Stimulated activated CD4-positive, alpha-beta T cell treated with anti-CD3 and anti-CD28 coated beads, TNF-alpha, amount 100 ng/mL, for 1 hour (primary cell): ENCODE measurements around the gene PDSS2.
"Not testable (repeated sequence)": the region's sequence is repeated elsewhere in the genome, so short reads cannot be mapped to it uniquely, and the experiment has no call there.

Experiments used
- DNase-seq, 3 donors: peaks; one replicate each; pipeline ENCODE4 v3.0.0-alpha.2; 2020; ENCODE audit warnings: low read depth in 3 of 3, low spot score in 1 of 3

PDSS2 gene

DNA sequence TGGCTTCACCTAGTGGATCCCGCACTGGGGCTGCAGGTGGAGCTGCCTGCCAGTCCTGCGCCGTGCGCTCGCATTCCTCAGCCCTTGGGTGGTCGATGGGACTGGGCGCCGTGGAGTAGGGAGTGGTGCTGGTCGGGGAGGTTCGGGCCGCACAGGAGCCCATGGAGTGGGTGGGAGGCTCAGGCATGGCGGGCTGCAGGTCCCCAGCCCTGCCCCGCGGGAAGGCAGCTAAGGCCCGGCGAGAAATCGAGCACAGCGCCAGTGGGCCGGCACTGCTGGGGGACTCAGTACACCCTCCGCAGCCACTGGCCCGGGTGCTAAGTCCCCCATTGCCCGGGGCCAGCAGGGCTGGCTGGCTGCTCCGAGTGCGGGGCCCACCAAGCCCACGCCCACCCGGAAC lies 95.2 kb downstream of the PDSS2 start:
- not testable (repeated sequence) for DNase-seq

DNA sequence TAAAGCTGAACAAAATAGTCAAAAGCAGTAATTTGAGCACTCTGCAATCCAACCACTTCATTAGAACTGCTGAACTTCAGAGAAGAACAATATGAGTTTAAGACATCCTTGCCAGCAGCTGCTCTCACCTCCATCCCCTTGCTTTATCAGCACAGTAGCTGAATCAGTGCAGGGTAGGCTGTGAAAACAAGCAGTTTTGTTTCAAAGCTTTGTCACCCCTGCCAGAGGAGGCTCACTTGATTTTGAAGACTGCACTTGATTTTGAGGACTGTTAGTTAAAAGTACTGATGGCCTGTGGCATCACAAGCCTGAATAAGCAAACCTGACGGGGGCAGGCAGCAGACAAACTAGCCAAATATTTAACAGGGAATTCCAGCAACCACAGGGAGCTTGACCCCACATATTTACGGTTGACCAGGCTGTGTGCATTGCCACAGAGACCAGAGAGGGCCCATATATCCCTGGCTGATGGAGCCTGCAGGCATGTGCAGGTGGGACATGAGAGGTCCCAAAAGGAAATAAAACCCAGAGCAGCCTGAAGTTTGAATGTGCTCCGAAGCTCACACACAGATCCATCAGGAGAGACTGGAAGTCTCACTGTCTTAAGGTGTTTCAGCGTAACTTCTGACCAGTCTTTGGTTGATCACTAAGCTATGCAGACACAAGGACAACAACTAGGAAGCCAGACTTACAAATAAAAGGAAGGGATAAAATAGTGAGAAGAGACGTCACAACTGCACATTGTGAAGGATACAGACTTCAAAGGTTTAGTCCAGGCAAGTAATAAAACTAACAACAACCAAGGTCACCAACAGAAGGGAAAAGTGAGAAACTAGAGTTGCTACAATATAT lies 97.4 kb downstream of the PDSS2 start:
- no peak for DNase-seq

DNA sequence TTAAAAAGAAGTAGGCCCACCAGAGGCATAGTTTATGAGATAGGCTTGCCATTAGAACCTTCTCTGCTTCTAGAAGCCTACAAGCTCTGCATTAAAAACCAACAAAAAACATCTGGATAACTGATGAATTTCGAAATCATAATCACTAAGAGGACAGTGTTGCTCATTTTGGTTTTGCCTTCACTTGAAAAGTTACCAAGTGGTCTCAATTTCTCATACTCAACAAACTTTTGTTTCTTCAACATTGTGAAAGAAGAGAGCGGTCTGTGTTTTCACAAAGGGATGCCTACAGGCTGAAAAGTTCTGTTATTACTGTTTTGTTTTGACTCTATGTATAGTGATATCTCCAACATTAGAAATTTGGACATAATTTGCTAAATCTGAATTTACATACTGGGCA lies 98.9 kb downstream of the PDSS2 start:
- DNase-seq = no peak

DNA sequence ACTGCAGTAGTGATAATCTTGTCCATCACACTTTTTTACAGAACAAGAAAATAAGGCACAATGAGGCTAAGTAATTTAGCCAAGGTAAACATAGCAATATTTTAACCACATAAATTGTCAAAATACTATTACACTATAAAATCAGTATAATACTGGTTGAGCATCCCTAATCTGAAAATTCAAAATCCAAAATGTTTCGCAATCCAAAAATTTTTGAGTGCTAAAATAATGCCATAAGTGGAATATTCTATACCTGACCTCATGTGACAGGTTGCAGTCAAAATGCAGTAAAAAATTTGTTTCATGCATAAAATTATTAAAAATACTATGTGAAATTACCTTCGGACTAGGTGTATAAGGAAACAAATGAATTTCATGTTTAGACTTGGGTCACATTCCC lies 101.5 kb downstream of the PDSS2 start:
- DNase-seq = no peak

DNA sequence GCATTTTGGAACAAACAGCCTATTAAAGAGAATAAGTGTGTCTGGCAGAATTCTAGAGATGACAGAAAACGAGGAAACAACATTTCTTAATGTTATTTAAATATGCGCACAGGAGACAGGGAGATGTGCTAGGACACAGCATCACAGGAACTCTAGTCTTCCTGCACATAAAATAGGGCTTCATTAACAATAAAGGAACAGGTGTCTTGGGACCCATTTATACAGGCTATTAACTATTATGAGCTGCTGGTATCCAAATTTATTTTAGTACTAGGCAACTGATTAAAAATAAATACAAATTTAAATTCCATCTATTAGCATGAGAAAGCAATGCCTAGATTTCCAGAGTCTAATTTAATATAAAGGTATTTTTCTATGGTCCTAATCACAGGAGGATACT lies 102.3 kb downstream of the PDSS2 start:
- no peak for DNase-seq

DNA sequence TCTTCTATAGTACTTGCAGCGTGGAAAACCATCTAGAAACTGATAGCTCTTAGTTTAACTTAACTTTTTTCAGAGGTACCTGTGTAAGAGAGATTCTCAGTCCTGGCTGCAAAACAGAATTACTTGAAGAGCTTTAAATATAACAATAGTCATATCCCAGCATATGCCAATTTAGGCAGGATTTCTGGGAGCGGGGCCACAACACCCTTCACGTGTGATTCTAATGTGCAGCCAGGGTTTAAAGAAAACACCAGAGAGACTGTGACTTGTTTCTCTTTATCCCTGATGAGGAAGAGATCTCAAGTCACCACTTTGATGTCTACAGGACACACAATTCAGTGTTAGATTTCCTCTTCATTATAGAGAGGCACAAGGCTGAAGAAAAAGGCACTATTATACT lies 103.7 kb downstream of the PDSS2 start:
- no peak for DNase-seq

DNA sequence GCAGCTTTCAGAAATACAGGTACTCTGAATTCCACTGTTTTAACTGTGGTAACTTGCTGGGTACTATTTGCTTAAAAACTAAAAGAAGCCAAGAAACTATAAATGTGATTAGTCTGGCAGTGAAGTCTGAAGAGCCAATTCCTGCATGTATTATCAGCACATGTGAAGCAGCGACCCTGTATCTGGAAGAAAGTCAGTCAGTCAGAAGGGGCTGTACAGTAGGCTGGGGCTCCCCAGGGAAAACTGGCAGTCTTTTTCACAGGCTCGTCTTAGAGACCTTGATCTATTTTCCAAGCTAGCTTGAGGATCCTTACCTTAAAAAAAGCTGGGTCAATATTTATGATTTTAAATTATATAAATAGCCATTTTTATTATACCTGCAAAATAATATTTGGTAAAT lies 104.9 kb downstream of the PDSS2 start:
- DNase-seq = no peak

DNA sequence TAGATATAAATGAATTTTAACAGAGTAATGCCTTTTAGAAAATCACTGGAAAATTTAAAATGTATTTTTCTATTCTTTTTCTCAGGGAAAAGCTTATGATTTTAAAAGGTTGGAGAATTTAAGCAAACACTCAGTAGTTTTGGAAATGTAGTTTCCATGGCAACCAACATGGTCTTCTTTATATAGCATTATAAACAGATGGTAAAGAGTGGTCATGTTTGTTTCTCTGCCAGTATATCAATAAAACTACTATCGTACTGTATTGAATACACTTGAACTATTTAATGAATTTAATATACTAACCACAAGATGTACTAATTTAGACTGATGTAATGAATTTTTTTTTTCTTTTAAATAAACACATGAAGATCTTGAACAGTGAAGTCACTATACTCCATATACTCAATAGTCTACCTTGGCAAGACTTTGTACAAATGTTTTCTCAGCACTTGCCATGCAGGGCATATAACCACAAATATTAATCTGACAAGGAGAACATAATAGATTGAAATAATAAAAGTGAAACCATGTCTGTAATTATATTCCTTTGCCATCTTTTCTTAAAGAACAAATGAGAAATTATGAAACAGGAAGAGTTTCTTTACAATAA lies 105.5 kb downstream of the PDSS2 start:
- DNase-seq = no peak

DNA sequence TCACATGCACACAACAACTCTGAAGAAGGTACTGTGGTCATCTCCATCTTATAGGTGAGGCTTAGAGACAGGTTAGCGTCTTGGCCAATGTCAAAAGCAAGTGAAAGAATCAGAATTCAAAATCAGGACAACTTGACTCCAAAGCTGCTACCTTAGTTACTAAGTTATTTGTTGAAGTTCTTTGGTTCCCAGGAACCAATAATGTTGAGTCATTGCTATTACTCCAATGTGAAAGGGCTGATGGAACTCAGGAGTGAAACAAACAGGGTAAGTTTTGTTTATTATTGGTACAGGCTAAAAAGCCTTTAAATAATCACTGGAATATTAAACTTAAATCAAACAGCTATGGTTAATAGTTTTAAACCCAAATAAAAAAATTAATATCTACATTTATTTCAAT lies 111.1 kb downstream of the PDSS2 start:
- DNase-seq = no peak

DNA sequence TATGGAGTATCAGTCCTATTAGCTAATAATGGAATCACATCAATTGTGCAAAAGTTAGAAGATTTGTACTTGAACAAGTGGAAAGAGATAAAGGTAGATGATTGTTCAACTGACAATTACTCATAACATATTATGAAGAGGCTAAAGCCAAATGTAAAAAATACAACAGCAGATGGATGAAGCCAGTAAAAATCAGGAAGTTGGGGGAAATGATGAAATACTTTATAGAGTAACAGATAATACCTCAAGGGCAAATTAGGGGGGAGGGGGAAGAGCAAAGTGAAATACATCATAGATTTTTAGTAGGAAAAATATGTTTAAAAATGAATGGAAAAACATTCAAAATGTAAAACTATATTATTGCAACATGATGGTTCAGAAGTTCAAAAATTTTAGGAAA lies 114.0 kb downstream of the PDSS2 start:
- DNase-seq = no peak

DNA sequence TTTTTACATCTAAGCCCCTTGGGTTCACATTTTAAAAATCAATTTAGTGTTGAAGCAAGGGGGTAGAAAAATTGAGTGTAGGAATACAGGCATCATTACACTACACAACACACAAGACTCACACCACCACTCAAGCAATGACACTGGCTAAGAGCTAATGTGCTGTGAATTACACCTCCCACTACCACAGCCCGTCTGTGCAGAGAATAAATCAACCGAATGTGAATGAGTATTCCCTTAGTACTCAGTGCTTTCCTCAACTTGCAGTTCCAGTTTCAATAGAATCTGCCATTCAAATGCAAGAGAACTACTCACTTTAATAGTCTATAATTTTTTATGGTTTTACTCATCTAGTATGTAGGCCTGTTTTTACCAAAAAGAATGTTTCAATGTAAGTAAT lies 114.4 kb downstream of the PDSS2 start:
- no peak for DNase-seq

DNA sequence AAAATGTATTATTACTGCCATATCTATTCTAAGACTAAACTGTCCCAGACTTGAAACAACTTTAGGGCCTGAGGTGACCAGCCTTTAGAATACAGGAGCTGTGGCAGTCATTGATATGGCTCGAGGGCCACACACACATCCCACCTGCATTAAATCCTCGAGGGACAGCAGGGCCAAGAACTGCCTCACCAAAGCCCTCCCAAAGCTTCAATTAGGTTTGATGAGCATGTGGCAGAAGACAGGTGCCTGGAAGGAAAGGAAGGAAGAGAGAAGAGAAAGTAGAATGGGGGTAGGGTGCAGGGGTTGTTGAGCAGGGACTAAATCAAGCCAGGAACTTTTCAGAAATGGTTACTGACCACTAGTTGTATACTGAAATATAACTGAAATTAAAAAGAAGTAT lies 115.0 kb downstream of the PDSS2 start:
- DNase-seq = no peak

DNA sequence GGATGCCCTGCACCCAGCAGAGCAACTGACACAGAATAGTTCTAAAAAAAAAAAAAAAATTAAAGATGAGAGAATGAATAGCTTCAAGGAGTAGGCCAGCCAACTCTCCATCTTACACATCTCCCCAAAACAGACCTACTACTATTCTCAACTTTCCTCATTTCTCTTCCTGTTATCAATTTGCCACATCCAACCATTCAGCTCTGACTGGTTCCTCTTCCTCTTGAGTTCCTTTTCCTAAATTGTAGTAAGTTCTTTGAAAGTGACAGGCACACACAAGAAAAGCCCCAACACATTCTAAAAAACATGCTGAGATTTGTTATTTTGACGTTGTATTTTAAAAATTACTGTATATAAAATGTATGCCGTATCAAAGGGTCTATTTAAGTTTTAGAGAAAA lies 117.2 kb downstream of the PDSS2 start:
- no peak for DNase-seq

DNA sequence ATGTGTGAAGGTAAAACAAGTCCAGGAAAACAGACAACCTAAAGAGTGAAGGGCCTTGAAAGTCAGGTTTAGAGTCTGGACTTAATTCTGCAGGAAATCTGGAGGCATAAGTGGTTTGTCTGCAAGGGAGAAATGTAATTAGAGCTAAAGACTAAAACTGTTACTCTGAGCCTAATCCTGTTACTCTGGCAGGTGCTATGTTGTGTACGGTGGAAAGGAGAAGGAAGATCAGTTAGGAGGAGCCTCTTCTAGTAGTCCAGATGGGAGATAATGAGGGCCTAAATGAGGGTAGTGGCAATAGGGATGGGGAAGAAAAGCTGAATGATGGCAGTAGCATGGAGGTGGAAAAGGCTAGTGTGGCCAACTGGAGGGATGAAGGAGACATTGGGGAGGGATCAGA lies 118.5 kb downstream of the PDSS2 start:
- no peak for DNase-seq

DNA sequence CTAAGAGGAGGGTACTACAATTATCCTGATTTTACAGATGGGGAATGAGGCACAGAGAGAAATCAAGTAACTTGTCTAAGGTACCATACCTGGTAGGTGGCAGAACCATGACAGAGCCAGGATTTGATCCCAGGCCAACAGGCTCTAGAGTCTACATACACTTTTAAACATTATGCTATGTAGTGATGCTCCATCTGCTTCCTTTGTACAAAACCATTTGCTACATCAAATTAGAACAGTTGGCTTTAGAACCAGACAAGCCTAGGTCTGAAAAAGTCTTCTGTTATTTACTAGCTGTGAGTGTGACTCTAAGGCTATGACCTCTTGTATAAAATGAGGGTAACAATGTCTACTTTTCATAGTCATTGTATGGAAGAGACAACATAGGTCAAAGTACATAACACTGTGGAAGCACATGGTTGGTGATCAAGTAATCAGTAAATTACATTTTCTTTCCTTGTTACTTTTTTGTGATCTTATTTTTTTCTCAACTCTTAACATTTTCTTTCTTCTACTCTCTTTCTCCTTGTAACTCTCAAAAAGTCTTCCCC lies 122.1 kb downstream of the PDSS2 start:
- no peak for DNase-seq

DNA sequence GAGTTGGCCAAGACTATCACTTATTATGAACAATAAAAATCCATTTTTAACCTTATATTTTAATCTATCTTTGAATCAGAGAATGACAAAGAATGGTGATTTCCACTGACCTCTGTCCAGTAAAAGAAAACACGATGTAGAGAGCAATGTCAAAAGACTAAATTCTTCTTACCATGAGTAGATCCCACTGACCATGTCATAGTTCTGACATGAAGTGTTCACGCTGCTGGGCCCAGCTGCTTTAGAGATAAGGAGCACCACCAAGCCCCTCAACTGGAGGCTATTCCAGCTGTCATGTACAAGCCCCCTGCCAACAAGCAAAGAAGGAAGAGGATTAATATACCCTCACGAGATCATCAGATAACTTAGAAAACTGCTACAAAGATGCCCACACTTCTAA lies 125.3 kb downstream of the PDSS2 start:
- DNase-seq = no peak

DNA sequence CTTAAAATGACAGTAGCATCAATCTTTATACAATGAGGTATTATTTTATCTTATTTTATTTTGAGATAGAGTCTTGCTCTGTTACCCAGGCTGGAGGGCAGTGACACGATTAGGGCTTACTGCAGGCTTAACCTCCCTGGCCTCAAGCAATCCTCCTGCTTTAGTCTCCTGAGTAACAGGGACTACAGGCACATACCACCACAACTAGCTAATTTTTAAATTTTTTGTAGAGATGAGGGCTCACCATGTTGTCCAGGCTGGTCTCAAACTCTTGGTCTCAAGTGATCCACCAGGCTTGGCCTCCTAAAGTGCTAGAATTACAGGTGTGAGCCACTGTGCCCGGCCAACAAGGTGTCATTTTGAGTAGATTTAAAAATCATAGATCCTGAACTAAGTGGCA lies 125.9 kb downstream of the PDSS2 start:
- DNase-seq = no peak

DNA sequence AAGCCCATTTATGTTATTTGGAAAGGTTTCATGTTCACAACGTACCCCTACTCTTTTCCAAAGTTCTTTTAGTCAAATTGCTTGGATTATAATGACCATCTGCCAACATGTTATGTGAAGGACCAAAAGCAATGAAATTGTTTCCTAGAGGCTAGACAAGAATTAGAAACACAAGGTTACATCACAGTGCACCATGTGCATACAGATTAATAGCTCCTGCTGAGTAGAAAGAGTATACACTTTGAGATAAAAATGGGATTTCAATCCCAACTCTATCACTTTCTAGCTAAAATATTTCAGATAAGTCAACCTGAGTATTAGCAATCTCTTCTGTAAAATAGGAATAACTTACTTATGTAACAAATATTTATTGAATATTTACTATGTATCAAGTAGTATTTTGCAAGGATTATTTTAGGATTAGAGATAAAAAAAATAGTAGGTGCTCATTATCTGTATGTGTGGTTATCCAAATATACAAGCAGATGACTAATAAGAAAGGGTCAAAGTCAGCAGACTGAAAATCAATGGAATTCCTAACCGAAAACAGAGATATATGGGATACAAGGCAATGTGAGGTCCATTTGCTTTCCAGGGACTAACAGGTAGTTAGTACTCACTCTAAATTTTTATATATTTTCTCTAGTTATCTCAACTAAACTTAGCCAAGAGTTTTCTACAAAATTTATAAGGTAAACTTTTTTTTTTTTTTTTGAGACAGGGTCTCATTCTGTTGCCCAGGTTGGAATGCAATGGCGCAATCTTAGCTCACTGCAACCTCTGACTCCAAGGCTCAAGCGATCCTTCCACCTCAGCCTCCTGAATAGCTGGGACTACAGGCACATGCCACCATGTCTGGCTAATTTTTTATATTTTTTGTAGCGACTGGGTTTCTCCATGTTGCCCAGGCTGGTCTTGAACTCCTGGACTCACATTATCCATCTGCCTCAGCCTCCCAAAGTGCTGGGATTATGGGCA lies 127.7 kb downstream of the PDSS2 start:
- no peak for DNase-seq

DNA sequence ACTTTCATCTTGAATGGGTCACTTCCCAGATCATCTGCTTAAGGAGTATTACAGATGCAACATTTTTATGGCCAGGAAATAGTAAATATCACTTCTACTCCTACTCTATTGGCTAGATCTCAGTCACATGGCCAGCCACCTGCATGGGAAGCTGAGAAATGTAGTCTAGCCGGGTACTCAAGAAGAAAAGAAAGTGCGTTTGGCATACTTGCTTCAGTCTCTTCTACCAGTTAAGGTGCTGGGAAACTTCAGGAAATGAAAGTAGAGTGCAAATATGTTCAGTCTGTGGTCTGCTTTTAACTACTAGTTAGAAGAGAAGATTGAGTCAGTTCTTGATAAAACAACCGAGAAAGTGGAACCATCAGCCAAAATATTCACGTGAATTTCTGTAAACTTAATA lies 129.2 kb downstream of the PDSS2 start:
- DNase-seq = no peak

DNA sequence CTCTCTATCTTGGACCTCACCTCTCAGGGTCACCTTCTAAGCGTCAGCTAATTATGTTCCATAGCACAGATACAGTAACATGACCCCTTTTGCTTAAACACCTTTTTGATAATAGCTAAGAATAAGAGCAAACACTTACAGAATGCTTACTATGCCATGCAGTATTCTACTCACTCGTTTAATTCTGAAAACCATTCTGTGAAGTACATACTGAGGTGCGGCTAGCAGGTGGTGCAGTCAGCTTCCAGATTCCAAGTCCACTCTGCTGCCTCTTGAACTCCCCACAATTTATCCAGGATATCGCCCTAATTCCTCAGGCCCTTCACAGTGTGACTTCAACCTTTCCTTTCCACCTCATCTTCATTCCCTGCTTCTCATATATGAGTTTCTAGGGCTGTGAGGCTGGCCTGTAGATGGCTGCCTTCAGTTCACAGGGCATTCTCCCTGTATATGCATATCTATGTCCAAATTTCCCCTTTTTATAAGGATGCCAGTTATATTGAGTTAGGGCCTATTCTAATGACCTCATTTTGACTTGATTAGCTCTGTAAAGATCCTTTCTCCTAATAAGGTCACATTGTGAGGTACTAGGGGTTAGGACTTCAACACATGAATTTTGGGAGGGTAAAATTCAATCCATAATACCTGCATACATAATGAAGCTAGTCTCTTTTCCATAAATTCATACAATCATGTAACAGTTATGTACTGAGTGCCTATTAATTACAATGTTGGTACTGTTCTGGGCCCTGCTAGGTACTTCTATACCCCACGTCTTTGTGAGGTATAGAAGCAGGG lies 130.1 kb downstream of the PDSS2 start:
- DNase-seq = no peak

DNA sequence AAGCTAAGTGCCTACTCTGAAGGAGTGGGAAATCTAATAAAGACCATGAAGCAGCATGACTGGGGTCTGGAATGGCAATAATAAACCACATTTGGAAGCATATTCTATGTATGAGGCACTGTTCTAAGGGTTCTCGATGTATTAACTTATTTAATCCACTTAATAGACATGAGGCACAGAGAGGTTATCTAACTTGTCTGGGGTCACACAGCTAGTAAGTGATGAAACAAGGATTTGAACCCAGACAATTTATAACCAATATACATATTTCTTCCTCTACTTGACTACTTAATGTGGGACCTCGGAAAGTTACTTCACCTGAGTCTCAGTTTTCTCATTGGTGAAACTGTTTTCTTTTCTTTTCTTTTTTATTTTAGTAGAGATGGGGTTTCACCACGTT lies 131.3 kb downstream of the PDSS2 start:
- no peak for DNase-seq
